ENCODE data around the gene GABRG3.

Gene GABRG3

DNA sequence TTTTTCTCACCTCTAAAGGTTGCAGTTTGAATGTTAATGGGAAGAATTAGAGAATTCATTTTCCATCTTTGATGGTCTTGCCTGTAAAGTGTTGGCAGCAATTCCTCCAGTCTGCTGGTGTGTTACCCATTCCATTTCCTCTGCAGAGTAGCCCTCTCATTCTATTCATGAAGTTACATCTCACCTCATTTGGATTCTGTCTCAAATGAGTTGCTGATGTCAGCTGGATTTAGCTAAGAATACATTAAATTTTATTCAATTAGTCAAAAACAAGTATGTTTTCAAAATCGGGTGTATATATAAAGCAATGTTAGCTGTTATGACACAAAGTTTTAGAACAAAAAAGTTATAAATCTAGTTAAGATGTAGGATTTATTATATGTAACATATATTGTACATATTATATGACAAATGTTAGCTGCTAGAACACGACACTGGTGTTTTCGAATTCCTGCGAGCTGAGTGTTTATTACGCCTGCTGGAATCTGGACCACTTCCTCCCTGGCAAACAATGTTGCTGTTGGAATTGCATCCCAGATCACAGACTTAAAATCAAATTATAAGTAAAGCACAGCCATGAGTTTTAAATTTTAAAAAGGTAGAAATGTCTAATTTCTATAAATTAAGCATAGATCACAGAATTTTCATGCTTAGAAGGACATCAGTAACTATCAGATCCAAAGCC, 611.9 kb downstream of the GABRG3 start:
- DNase-seq (ENCODE audit: low read depth) = no peak

DNA sequence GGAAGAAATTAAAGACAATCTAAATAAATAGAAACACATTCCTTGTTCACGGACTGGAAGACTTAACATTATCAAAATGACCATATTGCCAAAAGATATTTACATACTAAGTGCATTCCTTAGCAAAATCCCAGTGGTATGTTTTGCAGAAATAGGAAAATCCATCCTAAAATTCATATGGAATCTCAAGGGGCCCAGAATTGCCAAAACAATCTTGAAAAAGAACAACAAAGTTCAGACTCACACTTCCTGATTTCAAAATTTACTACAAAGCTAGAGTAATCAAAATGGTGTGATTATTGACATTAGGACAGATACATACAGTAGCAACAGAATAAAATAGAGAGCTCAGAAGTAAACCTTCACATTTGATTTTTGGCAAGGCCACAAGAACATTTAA, 612.7 kb downstream of the GABRG3 start:
- DNase-seq (ENCODE audit: low read depth) = no peak

DNA sequence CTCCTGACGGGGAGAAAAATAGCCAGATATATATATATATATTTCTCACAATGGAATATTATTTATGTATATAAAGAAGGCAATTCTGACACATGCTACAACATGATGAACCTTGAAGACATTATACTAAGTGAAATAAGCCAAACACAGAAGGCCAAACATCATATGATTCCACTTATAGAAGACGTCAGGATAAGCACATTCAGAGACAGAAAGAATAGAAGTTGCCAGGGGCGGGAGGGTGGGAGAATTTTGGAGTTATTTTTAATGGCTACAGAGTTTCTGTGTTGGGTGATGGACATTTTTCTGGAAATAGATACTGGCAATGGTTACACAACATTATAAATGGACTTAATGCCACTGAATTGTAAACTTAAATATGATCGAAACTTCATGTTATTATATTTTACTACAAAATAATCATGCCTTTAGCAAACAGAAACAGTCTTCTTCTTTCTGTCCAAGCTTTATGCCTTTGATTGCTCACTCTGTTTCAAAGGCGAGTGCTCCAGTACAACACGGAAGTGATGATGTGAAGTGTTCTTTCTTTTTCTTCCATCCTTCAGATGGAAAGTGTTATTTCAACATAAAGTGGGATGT, 614.2 kb downstream of the GABRG3 start:
- DNase-seq (ENCODE audit: low read depth) = no peak

DNA sequence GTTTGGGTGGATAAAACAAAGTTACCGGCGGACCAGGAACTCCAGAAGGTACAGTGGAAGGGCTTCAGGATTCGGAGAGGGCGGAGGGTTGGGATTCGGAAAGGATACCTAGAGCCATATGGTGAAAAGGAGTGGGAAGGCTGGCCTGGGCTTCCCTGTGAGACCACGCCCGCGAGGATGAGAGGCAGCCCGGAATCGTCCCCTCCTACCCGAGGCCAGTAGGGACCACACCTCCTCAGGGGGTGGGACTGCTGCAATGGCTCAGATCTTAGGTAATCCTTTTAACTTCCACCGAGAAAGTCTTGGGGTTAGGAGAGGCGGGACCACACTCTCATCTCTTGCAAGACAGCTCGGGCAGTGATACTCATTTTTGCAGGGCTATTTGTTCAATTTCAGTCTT, 616.8 kb downstream of the GABRG3 start:
- DNase-seq (ENCODE audit: low read depth) = no peak

DNA sequence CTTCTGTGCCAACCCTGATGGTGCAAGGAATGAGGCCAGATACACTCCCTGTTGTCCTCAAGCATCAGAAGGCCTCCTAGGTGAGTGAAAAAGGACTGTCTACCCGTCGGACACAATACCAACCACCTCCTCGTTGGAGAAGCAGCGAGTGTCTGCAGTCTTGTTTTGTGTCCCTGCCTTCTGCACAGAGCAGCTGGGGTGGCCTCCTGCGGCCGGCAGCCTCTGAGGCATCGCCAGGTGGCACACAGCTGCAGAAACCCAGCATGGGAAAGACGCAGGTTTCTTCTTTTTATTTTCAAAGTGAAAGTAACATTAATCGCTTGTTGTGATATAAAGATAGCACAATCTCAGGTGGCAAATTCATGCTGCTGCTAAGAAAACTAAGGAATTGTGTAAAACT, 618.3 kb downstream of the GABRG3 start:
- DNase-seq (ENCODE audit: low read depth) = no peak

DNA sequence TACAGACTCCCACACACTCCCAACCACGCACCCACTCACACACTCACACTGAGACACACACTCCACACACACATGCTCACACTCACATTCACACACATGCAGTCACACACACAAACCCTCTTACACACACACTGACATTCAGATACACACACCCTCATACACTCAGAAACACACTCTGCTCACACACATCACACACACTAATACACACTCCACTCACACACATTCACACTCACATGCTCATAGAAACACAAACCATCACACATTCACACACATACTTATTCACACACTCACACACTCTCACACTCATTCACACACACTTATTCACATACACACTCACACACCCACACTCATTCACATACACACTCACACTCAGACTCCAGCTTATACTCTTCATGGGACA, 618.8 kb downstream of the GABRG3 start:
- DNase-seq (ENCODE audit: low read depth) = no peak

All from stimulated activated CD8-positive, alpha-beta memory T cell treated with anti-CD3 and anti-CD28 coated beads, Interleukin-7, amount 100 ng/mL, for 24 hours (primary cell).